ENCODE data around the gene MED13L. TPM values are rescaled to one million over a fixed set of nuclear protein-coding genes. Genes with fewer than 3 reads are reported as not detected.

Gene MED13L
- total RNA-seq, 1 experiment from 2014 or later = 80.5 TPM

DNA sequence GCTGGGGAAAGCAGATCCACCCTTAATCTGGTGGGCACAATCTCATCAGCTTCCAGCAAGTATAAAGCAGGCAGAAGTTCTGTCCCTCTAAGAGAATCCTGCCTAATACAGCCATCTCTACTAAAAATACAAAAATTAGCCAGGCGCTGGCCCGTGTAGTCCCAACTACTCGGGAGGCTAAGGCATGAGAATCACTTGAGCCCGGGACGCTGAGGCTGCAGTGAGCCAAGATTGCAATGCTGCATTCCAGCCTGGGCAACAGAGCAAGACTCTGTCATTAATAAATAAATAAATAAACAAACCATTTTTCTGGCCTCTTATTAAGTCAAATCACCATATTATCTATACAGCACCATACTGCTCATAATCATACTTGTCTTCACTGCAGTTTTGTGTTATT is 111.2 kb downstream of the MED13L start (continued):
- TF ChIP-seq ZNF532 (CRISPR knock-in tag; IDR thresholded peaks at IDR 0.05; ENCODE audit: borderline replicate concordance) = no peak
- TF ChIP-seq MYBL2 (CRISPR knock-in tag; IDR thresholded peaks at IDR 0.05) = no peak
- TF ChIP-seq ZNF416 (CRISPR knock-in tag; IDR thresholded peaks at IDR 0.05) = no peak
- no peak for TF ChIP-seq ZNF396 (CRISPR knock-in tag; IDR thresholded peaks at IDR 0.05; ENCODE audit: borderline replicate concordance)
- no peak for TF ChIP-seq RORB (CRISPR knock-in tag; IDR thresholded peaks at IDR 0.05)
- TF ChIP-seq, protein P1, sequence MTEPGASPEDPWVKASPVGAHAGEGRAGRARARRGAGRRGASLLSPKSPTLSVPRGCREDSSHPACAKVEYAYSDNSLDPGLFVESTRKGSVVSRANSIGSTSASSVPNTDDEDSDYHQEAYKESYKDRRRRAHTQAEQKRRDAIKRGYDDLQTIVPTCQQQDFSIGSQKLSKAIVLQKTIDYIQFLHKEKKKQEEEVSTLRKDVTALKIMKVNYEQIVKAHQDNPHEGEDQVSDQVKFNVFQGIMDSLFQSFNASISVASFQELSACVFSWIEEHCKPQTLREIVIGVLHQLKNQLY (CRISPR knock-in tag; IDR thresholded peaks at IDR 0.05) = no peak
- no peak for TF ChIP-seq ETV6 (CRISPR knock-in tag; IDR thresholded peaks at IDR 0.05)
- TF ChIP-seq ZNF232 (CRISPR knock-in tag; IDR thresholded peaks at IDR 0.05) = no peak

GRCh38 chr12:116165036-116165425 is 112.5 kb downstream of the MED13L start:
- H3K4me3 Mint-ChIP-seq = no peak overlapping the region
- H3K4me1 Mint-ChIP-seq = peaks cover 24% of the 10 kb centered on the region
- ATAC-seq = no peak
- no peak for DNase-seq (ENCODE audit: low spot score)
- H3K9me3 Mint-ChIP-seq = no peaks in the 10 kb centered on the region
- CTCF ChIA-PET = interaction anchor here (0.6 kb wide), 1 partner anchor 273 kb away, joined by 3 read pairs; no protein-coding TSS in a partner anchor
- H3K27ac Mint-ChIP-seq = no peak overlapping the region
- no peak for TF ChIP-seq MYBL2 (CRISPR knock-in tag; IDR thresholded peaks at IDR 0.05)
- no peak for TF ChIP-seq SMAD4 (CRISPR knock-in tag; IDR thresholded peaks at IDR 0.05)
- no peak for TF ChIP-seq RORB (CRISPR knock-in tag; IDR thresholded peaks at IDR 0.05)
- TF ChIP-seq ZNF317 (CRISPR knock-in tag; IDR thresholded peaks at IDR 0.05; ENCODE audit: borderline replicate concordance, low read depth) = no peak
- TF ChIP-seq, protein P2, sequence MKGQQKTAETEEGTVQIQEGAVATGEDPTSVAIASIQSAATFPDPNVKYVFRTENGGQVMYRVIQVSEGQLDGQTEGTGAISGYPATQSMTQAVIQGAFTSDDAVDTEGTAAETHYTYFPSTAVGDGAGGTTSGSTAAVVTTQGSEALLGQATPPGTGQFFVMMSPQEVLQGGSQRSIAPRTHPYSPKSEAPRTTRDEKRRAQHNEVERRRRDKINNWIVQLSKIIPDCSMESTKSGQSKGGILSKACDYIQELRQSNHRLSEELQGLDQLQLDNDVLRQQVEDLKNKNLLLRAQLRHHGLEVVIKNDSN (CRISPR knock-in tag; IDR thresholded peaks at IDR 0.05) = no peak
- TF ChIP-seq RELA (CRISPR knock-in tag; IDR thresholded peaks at IDR 0.05; ENCODE audit: borderline replicate concordance) = no peak
- TF ChIP-seq NR1H2 (CRISPR knock-in tag; IDR thresholded peaks at IDR 0.05) = no peak
- TF ChIP-seq, protein P1 (CRISPR knock-in tag; IDR thresholded peaks at IDR 0.05) = no peak
- TF ChIP-seq, protein P3, sequence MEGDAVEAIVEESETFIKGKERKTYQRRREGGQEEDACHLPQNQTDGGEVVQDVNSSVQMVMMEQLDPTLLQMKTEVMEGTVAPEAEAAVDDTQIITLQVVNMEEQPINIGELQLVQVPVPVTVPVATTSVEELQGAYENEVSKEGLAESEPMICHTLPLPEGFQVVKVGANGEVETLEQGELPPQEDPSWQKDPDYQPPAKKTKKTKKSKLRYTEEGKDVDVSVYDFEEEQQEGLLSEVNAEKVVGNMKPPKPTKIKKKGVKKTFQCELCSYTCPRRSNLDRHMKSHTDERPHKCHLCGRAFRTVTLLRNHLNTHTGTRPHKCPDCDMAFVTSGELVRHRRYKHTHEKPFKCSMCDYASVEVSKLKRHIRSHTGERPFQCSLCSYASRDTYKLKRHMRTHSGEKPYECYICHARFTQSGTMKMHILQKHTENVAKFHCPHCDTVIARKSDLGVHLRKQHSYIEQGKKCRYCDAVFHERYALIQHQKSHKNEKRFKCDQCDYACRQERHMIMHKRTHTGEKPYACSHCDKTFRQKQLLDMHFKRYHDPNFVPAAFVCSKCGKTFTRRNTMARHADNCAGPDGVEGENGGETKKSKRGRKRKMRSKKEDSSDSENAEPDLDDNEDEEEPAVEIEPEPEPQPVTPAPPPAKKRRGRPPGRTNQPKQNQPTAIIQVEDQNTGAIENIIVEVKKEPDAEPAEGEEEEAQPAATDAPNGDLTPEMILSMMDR (IDR thresholded peaks at IDR 0.05) = no peak
- no peak for TF ChIP-seq EMX1 (CRISPR knock-in tag; IDR thresholded peaks at IDR 0.05)
- TF ChIP-seq CBFB (CRISPR knock-in tag; IDR thresholded peaks at IDR 0.05; ENCODE audit: low read depth) = no peak
- no peak for TF ChIP-seq ZBTB21 (CRISPR knock-in tag; IDR thresholded peaks at IDR 0.05; ENCODE audit: borderline replicate concordance)
- TF ChIP-seq ZNF423 (CRISPR knock-in tag; IDR thresholded peaks at IDR 0.05) = no peak
- no peak for TF ChIP-seq ZNF532 (CRISPR knock-in tag; IDR thresholded peaks at IDR 0.05; ENCODE audit: borderline replicate concordance)
- no peak for TF ChIP-seq NFATC4 (CRISPR knock-in tag; IDR thresholded peaks at IDR 0.05)
- H3K36me3 Mint-ChIP-seq = no peaks in the 10 kb centered on the region
- H3K27me3 Mint-ChIP-seq (ENCODE audit: low read depth) = no peaks in the 10 kb centered on the region
- POLR2A ChIA-PET = interaction anchor here (0.7 kb wide), 1 partner anchor 56 kb away, joined by 6 read pairs; no protein-coding TSS in a partner anchor

Data from WTC11 (cell line).